COLO668 (cell line): ENCODE data around the gene OR51G1.
"Not testable (repeated sequence)": the region's sequence is repeated elsewhere in the genome, so short reads cannot be mapped to it uniquely, and the experiment has no call there.

ENCODE experiments used
- DNase-seq: peaks from one replicate; lab custom pipeline; 2025; ENCODE audit not compliant: unreplicated experiment; lab: John Stamatoyannopoulos, UW

Gene OR51G1

GRCh38 chr11:4924239-4924638 lies at the start of gene OR51G1:
Gene OR51G1, minus strand, starts transcription at chr11:4924339. Its CDS starts 0 bp downstream, at chr11:4924339.
- DNase-seq, result no peak

- no peak for DNase-seq
Measured at GRCh38 chr11:4962816-4963215, 38.7 kb upstream of the OR51G1 start.

GRCh38 chr11:4960877-4961276 lies 36.7 kb upstream of the OR51G1 start:
- DNase-seq, result no peak

GRCh38 chr11:4957396-4957795 lies 33.3 kb upstream of the OR51G1 start:
- DNase-seq, result no peak

- not testable (repeated sequence) for DNase-seq
Measured at GRCh38 chr11:4955613-4956012, 31.5 kb upstream of the OR51G1 start, which contains the start of gene OR51A2. Gene OR51A2, minus strand, starts transcription at chr11:4955713. Its CDS starts 0 bp downstream, at chr11:4955713.

GRCh38 chr11:4947505-4947904 lies 23.4 kb upstream of the OR51G1 start, which contains the start of gene OR51A4:
Gene OR51A4, minus strand, starts transcription at chr11:4947605. Its CDS starts 505 bp downstream, at chr11:4947100.
- DNase-seq, result no peak

GRCh38 chr11:4936745-4937144 lies 12.6 kb upstream of the OR51G1 start:
- no peak for DNase-seq

GRCh38 chr11:4932751-4933150 lies 8.6 kb upstream of the OR51G1 start:
- no peak for DNase-seq

GRCh38 chr11:4926608-4927007 lies 2.5 kb upstream of the OR51G1 start:
- no peak for DNase-seq

GRCh38 chr11:4922304-4922703 lies 1.8 kb downstream of the OR51G1 start:
- DNase-seq, result no peak

- no peak for DNase-seq
Measured at GRCh38 chr11:4921796-4922195, 2.3 kb downstream of the OR51G1 start.

GRCh38 chr11:4919250-4919649 lies 4.9 kb downstream of the OR51G1 start, which contains the start of gene OR51G2:
Gene OR51G2, minus strand, starts transcription at chr11:4919350. Its CDS starts 3,687 bp downstream, at chr11:4915663.
- no peak for DNase-seq

GRCh38 chr11:4916581-4916980 lies 7.6 kb downstream of the OR51G1 start:
- DNase-seq, result no peak

GRCh38 chr11:4903484-4903883 lies 20.7 kb downstream of the OR51G1 start, which contains the start of gene OR51A7:
Gene OR51A7, plus strand, starts transcription at chr11:4903783. Its CDS starts 3,587 bp downstream, at chr11:4907370.
- DNase-seq, result no peak

GRCh38 chr11:4891996-4892640 lies 32.0 kb downstream of the OR51G1 start:
- DNase-seq, result no peak

GRCh38 chr11:4890279-4890678 lies 33.9 kb downstream of the OR51G1 start:
- DNase-seq, result no peak

GRCh38 chr11:4887591-4887990 lies 36.5 kb downstream of the OR51G1 start:
- DNase-seq, result no peak

GRCh38 chr11:4886186-4886585 lies 38.0 kb downstream of the OR51G1 start:
- DNase-seq, result no peak

GRCh38 chr11:4884361-4884760 lies 39.8 kb downstream of the OR51G1 start:
- no peak for DNase-seq

- no peak for DNase-seq
Measured at GRCh38 chr11:4882543-4882942, 41.6 kb downstream of the OR51G1 start.

- DNase-seq, result no peak
Measured at GRCh38 chr11:4881860-4882500, 42.2 kb downstream of the OR51G1 start, which contains the start of gene OR51T1. Gene OR51T1, plus strand, starts transcription at chr11:4881900. Its CDS starts 0 bp downstream, at chr11:4881900.

- DNase-seq, result no peak
Measured at GRCh38 chr11:4881188-4881587, 43.0 kb downstream of the OR51G1 start.
